AG04449 (cell line): ENCODE data around the gene HIVEP3.

Source experiments
- CTCF ChIA-PET: fragments of 350-600 bp; formaldehyde crosslinking; extraction: SDS; loops from one replicate; lab custom pipeline; 2021; ENCODE audit warnings: antibody characterized with exemption; lab: Yijun Ruan, JAX
- POLR2A ChIA-PET: fragments of 400-600, 350-600 bp; formaldehyde crosslinking; extraction: SDS; loops from one replicate; lab custom pipeline; 2020; ENCODE audit warnings: antibody characterized with exemption, inconsistent platforms; lab: Yijun Ruan, JAX
- DNase-seq: peaks from one replicate; pipeline ENCODE4 v3.0.0-alpha.2; 2010; ENCODE audit warnings: low read depth, low spot score
- H3K4me3 ChIP-seq: 2 replicates; pipeline ENCODE4 v1.5.1; 2011; ENCODE audit warnings: low read depth, mild to moderate bottlenecking, control low read depth, low read length
- CTCF ChIP-seq: IDR thresholded peaks from one replicate; pipeline ENCODE4 v1.5.1; 2011; ENCODE audit warnings: mild to moderate bottlenecking, moderate library complexity, low read length, control low read depth, inconsistent platforms; ENCODE audit not compliant: insufficient read depth; ENCODE audit errors: missing control alignments

The HIVEP3 gene

GRCh38 chr1:41856944-41857285 is 61.8 kb downstream of the HIVEP3 start:
- no peak for TF ChIP-seq CTCF
- CTCF ChIA-PET, result no interaction called here
- DNase-seq, result no peak
- H3K4me3 ChIP-seq, result no peak overlapping the region
- POLR2A ChIA-PET, result no interaction called here

GRCh38 chr1:41856151-41856943 is 62.4 kb downstream of the HIVEP3 start:
- DNase-seq, result no peak
- POLR2A ChIA-PET, result no interaction called here
- no peak overlapping the region for H3K4me3 ChIP-seq
- CTCF ChIA-PET, result interaction anchor here (0.6 to 1.4 kb wide), 3 partner anchors 10 to 340 kb away, joined by 3 read pairs; no protein-coding TSS in a partner anchor
- TF ChIP-seq CTCF, result no peak

- no peak for DNase-seq
- ChIA-PET POLR2A (no interaction called here), CTCF (interaction anchor here (0.6 to 1.4 kb wide), 3 partner anchors 11 to 339 kb away, joined by 3 read pairs; no protein-coding TSS in a partner anchor)
- TF ChIP-seq CTCF, result no peak
- H3K4me3 ChIP-seq, result no peak overlapping the region
Measured at GRCh38 chr1:41855713-41856112, 63.0 kb downstream of the HIVEP3 start.

GRCh38 chr1:41853907-41854306 is 64.8 kb downstream of the HIVEP3 start:
- ChIA-PET POLR2A (no interaction called here), CTCF (no interaction called here)
- no peak for TF ChIP-seq CTCF
- DNase-seq, result no peak
- no peak overlapping the region for H3K4me3 ChIP-seq

GRCh38 chr1:41852091-41852490 is 66.6 kb downstream of the HIVEP3 start:
- ChIA-PET CTCF (no interaction called here), POLR2A (no interaction called here)
- no peak for TF ChIP-seq CTCF
- H3K4me3 ChIP-seq, result no peak overlapping the region
- no peak for DNase-seq

- ChIA-PET POLR2A (interaction anchor here (0.6 kb wide), 1 partner anchor 578 kb away, joined by 5 read pairs; no protein-coding TSS in a partner anchor), CTCF (interaction anchor here (1.0 kb wide), 1 partner anchor 10 kb away, joined by 3 read pairs; no protein-coding TSS in a partner anchor)
- TF ChIP-seq CTCF, result no peak
- no peak overlapping the region for H3K4me3 ChIP-seq
- DNase-seq, result no peak
Measured at GRCh38 chr1:41851589-41851988, 67.1 kb downstream of the HIVEP3 start.
